Measurements from ENCODE around the gene H2BK1.

DNA sequence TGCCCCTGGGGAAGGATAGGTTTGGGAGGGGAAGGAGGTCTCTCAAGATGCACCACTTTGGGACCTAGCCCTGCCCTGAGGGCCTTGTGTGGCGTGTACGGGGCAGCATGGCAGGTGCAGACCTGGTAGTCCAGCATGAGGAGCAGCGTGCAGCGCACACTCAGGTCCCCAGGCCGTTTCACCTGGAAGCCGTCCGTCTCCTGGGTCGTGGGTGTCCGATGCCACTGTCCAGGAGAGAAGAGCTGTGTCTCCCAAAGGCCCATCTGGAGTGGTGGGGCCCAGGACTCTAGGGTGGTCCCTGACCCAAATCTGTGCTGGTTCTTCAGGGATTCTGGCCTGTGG is 31.4 kb upstream of the H2BK1 start:
- TF ChIP-seq CTCF (IDR thresholded peaks at IDR 0.05; ENCODE audit: low read length) = no peak
- TF ChIP-seq EZH2 (optimal IDR thresholded peaks at IDR 0.05; ENCODE audit: low read depth, low read length) = no peak
- TF ChIP-seq EZH2phosphoT487 (IDR thresholded peaks at IDR 0.05; ENCODE audit: low read length) = no peak

All from MM.1S (cell line).